ENCODE results near the gene REXO1.
"Not testable (repeated sequence)": the region's sequence is repeated elsewhere in the genome, so short reads cannot be mapped to it uniquely, and the experiment has no call there.

- TF ChIP-seq, protein P1, sequence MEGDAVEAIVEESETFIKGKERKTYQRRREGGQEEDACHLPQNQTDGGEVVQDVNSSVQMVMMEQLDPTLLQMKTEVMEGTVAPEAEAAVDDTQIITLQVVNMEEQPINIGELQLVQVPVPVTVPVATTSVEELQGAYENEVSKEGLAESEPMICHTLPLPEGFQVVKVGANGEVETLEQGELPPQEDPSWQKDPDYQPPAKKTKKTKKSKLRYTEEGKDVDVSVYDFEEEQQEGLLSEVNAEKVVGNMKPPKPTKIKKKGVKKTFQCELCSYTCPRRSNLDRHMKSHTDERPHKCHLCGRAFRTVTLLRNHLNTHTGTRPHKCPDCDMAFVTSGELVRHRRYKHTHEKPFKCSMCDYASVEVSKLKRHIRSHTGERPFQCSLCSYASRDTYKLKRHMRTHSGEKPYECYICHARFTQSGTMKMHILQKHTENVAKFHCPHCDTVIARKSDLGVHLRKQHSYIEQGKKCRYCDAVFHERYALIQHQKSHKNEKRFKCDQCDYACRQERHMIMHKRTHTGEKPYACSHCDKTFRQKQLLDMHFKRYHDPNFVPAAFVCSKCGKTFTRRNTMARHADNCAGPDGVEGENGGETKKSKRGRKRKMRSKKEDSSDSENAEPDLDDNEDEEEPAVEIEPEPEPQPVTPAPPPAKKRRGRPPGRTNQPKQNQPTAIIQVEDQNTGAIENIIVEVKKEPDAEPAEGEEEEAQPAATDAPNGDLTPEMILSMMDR (conservative IDR thresholded peaks at IDR 0.05; ENCODE audit: low read length), result peak; percentile 31; the same call in 1 of the 2 replicates
- TF ChIP-seq EZH2phosphoT487 (IDR thresholded peaks at IDR 0.05; ENCODE audit: borderline replicate concordance), result not testable (repeated sequence)
Observed at GRCh38 chr19:1876496-1877279, 28.4 kb upstream of the REXO1 start.
